Measurements from ENCODE around the gene FAM187B. TPM values are rescaled to one million over a fixed set of nuclear protein-coding genes. Genes with fewer than 3 reads are reported as not detected.

Gene FAM187B
- total RNA-seq, 1 donor from 2014 or later, result not detected

- Histone ChIP-seq H3K4me1 (no peaks in the 10 kb centered on the region), H3K27me3 (no peaks in the 10 kb centered on the region), H3K36me3 (no peaks in the 10 kb centered on the region), H3K9me3 (no peaks in the 10 kb centered on the region), H3K4me3 (no peak overlapping the region), H3K27ac (no peak overlapping the region)
- peak; percentile 64 to 91 for DNase-seq (ENCODE audit: extremely low spot score in 2 of 2)
- intact Hi-C loops (cut with DNase I), result no loop called here
- TF ChIP-seq POLR2A (IDR thresholded peaks at IDR 0.05) (no peak), POLR2AphosphoS5 (IDR thresholded peaks at IDR 0.05; ENCODE audit: insufficient read depth in 1 of 2, low read depth in 1 of 2) (no peak)
Observed at GRCh38 chr19:35231956-35232645, 3.6 kb upstream of the FAM187B start.

GRCh38 chr19:35229601-35230000 lies 1.1 kb upstream of the FAM187B start:
- Histone ChIP-seq H3K27ac (no peak overlapping the region), H3K27me3 (no peaks in the 10 kb centered on the region), H3K4me3 (no peak overlapping the region), H3K4me1 (peaks cover 5% of the 10 kb centered on the region), H3K9me3 (no peaks in the 10 kb centered on the region), H3K36me3 (no peaks in the 10 kb centered on the region)
- TF ChIP-seq, protein P1, sequence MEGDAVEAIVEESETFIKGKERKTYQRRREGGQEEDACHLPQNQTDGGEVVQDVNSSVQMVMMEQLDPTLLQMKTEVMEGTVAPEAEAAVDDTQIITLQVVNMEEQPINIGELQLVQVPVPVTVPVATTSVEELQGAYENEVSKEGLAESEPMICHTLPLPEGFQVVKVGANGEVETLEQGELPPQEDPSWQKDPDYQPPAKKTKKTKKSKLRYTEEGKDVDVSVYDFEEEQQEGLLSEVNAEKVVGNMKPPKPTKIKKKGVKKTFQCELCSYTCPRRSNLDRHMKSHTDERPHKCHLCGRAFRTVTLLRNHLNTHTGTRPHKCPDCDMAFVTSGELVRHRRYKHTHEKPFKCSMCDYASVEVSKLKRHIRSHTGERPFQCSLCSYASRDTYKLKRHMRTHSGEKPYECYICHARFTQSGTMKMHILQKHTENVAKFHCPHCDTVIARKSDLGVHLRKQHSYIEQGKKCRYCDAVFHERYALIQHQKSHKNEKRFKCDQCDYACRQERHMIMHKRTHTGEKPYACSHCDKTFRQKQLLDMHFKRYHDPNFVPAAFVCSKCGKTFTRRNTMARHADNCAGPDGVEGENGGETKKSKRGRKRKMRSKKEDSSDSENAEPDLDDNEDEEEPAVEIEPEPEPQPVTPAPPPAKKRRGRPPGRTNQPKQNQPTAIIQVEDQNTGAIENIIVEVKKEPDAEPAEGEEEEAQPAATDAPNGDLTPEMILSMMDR (IDR thresholded peaks at IDR 0.05), result no peak
- TF ChIP-seq POLR2AphosphoS5 (IDR thresholded peaks at IDR 0.05; ENCODE audit: insufficient read depth in 1 of 2, low read depth in 1 of 2) (no peak), POLR2A (IDR thresholded peaks at IDR 0.05) (no peak)
- intact Hi-C loops (cut with DNase I), result no loop called here
- peak; percentile 37 to 40 for DNase-seq (ENCODE audit: extremely low spot score in 2 of 2)

DNA sequence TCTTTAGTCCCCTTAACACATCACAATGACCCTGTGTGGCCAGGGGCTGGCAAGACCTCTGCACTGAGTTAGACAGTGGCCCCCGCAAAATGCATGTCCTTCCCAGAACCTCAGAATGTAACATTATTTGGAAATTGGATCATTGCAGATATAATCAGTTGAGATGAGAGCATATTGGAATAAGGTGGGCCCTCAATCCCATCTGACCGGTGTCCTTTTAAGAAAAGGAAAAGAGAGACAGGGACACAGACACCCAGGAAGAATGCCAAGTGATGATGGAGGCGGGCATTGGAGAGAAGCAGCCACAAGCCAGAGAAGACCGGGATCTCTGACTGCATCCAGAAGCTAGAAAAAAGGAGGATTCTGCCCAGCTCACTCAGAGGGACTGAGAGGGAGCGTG lies 1.8 kb downstream of the FAM187B start:
- H3K27ac ChIP-seq, result no peak overlapping the region
- no peaks in the 10 kb centered on the region for H3K27me3 ChIP-seq
- DNase-seq (ENCODE audit: extremely low spot score in 2 of 2), result peak; percentile 34 to 58
- H3K36me3 ChIP-seq, result no peaks in the 10 kb centered on the region
- H3K4me1 ChIP-seq, result peaks cover 13% of the 10 kb centered on the region
- H3K9me3 ChIP-seq, result no peaks in the 10 kb centered on the region
- TF ChIP-seq POLR2AphosphoS5 (IDR thresholded peaks at IDR 0.05; ENCODE audit: insufficient read depth in 1 of 2, low read depth in 1 of 2), result no peak
- TF ChIP-seq, protein P1 (IDR thresholded peaks at IDR 0.05), result no peak
- no peak for TF ChIP-seq POLR2A (IDR thresholded peaks at IDR 0.05)
- H3K4me3 ChIP-seq, result no peak overlapping the region
- intact Hi-C loops (cut with DNase I), result no loop called here

DNA sequence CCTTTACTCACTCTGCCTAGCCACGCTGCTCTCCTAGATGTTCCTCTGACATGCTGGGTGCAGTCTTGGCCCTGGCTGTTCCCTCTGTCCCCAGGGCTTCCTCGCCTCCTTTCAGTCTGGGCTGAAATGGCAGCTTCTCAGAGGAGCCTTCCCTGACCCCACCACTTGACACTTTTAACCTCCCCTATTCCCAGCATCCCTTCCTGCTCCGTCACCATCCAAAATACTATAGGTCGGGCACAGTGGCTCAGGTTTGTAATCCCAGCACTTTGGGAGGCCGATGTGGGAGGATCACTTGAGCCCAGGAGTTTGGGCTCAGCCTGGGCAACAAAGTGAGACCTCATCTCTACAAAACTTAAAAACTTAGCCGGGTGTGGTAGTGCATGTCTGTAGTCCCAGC lies 2.6 kb downstream of the FAM187B start:
- no peaks in the 10 kb centered on the region for H3K36me3 ChIP-seq

DNA sequence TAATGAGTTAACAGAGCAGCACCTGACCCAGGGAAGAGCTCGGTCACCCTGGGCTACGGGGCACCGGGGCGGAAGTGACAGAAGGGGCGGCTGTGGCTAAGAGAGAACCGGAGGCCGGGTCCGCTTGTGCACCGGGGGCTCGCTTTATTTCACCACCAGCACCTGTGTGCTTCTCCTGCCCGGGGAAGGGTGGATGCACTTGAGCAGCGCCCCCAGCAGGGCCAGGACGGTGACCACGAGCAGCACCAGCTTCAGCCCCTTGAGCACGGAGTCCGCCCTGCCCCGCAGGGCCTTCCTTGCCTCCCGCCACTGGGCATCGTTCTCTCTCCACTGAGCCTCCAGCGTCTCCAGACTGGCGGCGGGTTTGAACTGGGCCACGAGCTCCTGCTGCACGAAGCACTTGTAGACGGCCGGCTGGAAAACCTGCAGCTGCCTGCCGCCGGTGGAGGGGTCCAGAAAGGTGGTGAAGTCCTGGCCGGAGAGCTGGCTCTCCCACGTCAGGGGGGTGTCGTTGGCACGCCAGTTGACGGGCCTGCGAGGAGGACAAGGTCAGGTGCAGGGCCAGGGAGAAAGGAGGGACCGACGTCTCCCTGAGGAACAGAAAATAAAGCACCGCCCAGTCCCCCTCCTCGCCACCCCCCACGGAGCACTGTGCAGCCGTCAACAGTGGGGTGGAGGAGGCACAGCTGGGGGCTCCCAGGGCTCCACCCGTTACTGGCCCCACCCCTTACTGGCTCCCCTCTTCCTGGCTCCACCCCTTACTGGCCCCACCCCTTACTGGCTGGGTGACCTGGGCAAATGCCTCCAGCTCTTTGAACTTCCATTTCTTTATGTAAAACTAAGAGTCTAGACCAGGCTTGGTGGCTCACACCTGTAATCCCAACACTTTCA lies 3.6 kb downstream of the FAM187B start:
- Histone ChIP-seq H3K36me3 (no peaks in the 10 kb centered on the region), H3K27me3 (no peaks in the 10 kb centered on the region), H3K4me3 (no peak overlapping the region), H3K4me1 (peaks cover 13% of the 10 kb centered on the region), H3K27ac (no peak overlapping the region), H3K9me3 (no peaks in the 10 kb centered on the region)
- TF ChIP-seq POLR2AphosphoS5 (IDR thresholded peaks at IDR 0.05; ENCODE audit: insufficient read depth in 1 of 2, low read depth in 1 of 2), result no peak
- no peak for TF ChIP-seq POLR2A (IDR thresholded peaks at IDR 0.05)
- TF ChIP-seq, protein P1 (IDR thresholded peaks at IDR 0.05), result no peak
- DNase-seq (ENCODE audit: extremely low spot score in 2 of 2), result peak; percentile 77 to 95
- intact Hi-C loops (cut with DNase I), result no loop called here

More for the DNA sequence above, 2.6 kb downstream of the FAM187B start:
- Histone ChIP-seq H3K4me1 (peaks cover 13% of the 10 kb centered on the region), H3K27me3 (no peaks in the 10 kb centered on the region), H3K27ac (no peak overlapping the region), H3K9me3 (no peaks in the 10 kb centered on the region), H3K4me3 (no peak overlapping the region)
- intact Hi-C loops (cut with DNase I), result no loop called here
- TF ChIP-seq, protein P1 (IDR thresholded peaks at IDR 0.05), result no peak
- TF ChIP-seq POLR2AphosphoS5 (IDR thresholded peaks at IDR 0.05; ENCODE audit: insufficient read depth in 1 of 2, low read depth in 1 of 2) (no peak), POLR2A (IDR thresholded peaks at IDR 0.05) (no peak)
- DNase-seq (ENCODE audit: extremely low spot score in 2 of 2), result peak; percentile 62 to 74
